ENCODE results near the gene MUSTN1.

MUSTN1 gene

DNA sequence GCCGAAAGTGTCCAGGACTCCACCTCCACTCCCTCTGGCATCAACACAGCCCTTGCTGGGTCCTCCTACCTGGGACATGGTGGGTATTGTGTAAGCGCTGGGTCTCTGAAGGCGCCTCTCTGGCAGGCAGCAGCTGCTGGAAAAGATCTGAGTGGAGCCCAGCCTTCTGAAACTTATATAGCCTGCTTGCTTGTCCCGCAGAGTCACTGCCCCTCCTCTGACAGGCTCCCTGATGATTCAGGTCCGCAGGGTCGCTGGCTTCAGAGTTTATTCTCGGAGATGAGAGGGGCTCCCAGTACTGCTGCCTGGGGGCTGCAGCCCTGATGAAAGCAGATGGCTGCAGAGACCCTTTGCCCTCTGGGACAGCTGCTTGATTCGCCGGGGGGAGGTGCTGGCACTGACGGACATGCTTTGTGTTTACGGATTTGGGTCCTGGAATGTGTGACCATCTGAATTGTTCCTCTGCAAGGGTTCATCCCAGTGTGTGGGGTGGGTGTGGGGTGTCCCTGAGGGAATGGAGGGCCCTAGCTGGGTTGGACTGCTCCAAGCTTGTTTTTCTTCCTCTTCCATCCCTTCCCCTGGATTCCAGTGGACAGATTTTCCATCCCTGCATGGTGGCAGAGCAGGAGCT is at the start of gene MUSTN1:
MUSTN1 (minus strand) TSS at position 149 of the 631 bp plus-strand sequence; CDS start at position 78, 71 bp downstream.
- TF ChIP-seq CTCF (IDR thresholded peaks at IDR 0.05; ENCODE audit: extremely low read depth, missing control alignments), result no peak
- DNase-seq (ENCODE audit: low spot score), result no peak

- DNase-seq (ENCODE audit: low spot score), result no peak
Measured at GRCh38 chr3:52882377-52882776, 47.6 kb upstream of the MUSTN1 start.

DNA sequence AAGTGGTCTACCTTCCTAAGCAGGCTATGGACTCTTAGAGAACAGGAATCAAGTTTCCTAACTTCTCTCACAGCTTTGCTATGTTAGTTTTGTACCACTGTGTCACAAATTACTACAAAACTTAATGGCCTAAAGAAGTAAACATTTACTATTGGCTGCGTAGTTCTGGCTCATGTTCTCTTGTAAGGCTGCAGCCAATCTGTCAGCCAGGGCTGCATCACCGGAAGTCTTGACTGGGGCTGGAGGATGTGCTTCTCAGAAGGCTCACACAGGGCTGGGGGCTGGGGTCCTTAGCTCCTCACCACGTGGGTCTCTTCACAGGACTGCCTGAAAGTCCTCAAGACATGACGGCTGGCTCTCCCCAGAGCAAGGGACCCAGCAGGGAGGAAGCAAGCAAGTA is 47.1 kb upstream of the MUSTN1 start:
- TF ChIP-seq CTCF (IDR thresholded peaks at IDR 0.05; ENCODE audit: extremely low read depth, missing control alignments), result no peak
- no peak for DNase-seq (ENCODE audit: low spot score)

More at GRCh38 chr3:52882377-52882776, 47.6 kb upstream of the MUSTN1 start:
- TF ChIP-seq CTCF (IDR thresholded peaks at IDR 0.05; ENCODE audit: extremely low read depth, missing control alignments), result no peak

- peak; percentile 56 for DNase-seq (ENCODE audit: low spot score)
- TF ChIP-seq CTCF (IDR thresholded peaks at IDR 0.05; ENCODE audit: extremely low read depth, missing control alignments), result no peak
Measured at GRCh38 chr3:52880474-52880873, 45.7 kb upstream of the MUSTN1 start.

GRCh38 chr3:52880047-52880446 is 45.2 kb upstream of the MUSTN1 start:
- no peak for TF ChIP-seq CTCF (IDR thresholded peaks at IDR 0.05; ENCODE audit: extremely low read depth, missing control alignments)
- DNase-seq (ENCODE audit: low spot score), result no peak

DNA sequence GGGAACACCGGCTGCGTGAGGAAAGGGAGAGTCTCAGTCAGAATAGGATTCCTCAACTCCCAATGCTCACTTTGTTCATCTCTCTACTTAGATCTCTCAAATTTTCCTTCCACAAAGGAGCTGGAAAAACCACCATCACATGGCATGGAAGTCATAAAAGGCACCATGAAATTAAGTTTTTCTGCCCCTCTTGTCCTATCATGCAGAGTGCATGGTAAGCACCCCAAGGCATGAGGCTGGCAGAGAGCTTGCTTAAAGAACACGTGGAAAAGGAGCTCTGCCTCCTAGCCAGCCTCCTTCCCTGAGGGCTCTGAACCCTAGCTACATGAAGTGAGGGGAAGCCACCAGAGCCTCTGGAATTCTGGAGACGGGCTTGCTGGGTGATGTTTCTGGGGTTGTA is 44.8 kb upstream of the MUSTN1 start:
- no peak for DNase-seq (ENCODE audit: low spot score)
- TF ChIP-seq CTCF (IDR thresholded peaks at IDR 0.05; ENCODE audit: extremely low read depth, missing control alignments), result no peak

DNA sequence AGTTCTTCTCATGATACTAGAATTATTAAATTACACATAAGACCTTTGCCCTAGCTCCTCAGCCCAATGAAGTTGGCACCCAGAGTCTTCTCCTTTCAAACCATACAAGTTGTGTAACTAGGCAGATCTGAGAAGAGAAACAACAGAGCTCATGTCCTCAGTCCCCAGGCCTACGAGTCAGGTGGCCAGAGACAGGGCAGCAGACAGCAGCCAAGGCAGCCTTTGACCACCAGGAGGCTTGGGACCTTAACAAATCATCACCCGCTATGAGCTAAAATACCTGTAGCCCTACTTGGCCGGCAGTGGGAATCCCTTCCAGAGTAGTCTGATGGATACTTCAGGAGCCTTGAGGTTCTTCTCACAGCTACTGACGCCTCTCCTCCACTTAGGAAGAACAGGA is 44.3 kb upstream of the MUSTN1 start:
- no peak for DNase-seq (ENCODE audit: low spot score)
- no peak for TF ChIP-seq CTCF (IDR thresholded peaks at IDR 0.05; ENCODE audit: extremely low read depth, missing control alignments)
